ENCODE results near the gene DHRS4L2.
"Not testable (repeated sequence)": the region's sequence is repeated elsewhere in the genome, so short reads cannot be mapped to it uniquely, and the experiment has no call there.

The DHRS4L2 gene

DNA sequence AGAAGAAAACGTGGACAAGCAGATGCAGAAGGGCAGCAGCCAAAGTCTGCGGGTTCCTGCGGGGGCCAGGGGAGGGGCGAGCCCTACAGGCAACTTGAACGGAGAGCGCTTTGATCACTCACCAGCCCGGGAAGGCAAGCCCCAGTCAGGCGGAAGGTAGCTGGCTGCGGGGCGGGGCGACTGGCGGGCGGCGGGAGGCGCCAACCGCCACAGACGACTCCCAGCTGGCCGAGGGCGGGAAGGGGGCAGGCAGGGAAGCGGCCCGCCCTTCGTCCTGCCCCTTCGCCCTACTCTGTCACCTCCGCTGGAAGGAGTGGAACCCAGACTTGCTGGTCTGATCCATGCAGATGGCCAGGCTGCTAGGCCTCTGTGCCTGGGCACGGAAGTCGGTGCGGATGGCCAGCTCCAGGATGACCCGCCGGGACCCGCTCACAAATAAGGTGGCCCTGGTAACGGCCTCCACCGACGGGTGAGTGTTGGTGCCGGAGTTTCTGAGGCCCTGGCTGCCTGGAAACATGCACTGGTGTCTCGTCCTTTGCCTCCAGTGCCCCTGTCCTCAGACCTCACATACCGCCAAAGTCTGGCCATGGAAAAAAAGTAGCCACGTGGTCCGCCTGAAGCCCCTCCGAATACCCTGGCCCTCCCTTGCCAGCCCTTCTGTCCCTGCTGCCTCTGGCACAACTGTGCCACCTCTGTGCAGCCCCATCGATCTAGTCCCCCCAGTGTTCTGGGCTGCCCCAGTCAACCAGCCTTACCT, at the start of gene DHRS4L2:
TSS of gene DHRS4L2 (plus strand) at position 323 of the 757 bp plus-strand sequence. CDS start at position 342, 19 bp downstream.
- intact Hi-C loops (cut with micrococcal nuclease), result loop anchor here (5.0 kb wide), 1 partner anchor 49 kb away; no protein-coding TSS in a partner anchor
- peaks cover 78% of the 10 kb centered on the region for H3K4me1 Mint-ChIP-seq (ENCODE audit: low read depth)
- H3K27ac Mint-ChIP-seq, result peak within 1 kb of the TSS; percentile 95
- peak within 1 kb of the TSS; percentile 86 for H3K4me3 Mint-ChIP-seq
- not testable (repeated sequence) for H3K27me3 Mint-ChIP-seq, H3K9me3 Mint-ChIP-seq
- H3K36me3 Mint-ChIP-seq (ENCODE audit: low read depth), result peaks cover 22% of the 10 kb centered on the region

DNA sequence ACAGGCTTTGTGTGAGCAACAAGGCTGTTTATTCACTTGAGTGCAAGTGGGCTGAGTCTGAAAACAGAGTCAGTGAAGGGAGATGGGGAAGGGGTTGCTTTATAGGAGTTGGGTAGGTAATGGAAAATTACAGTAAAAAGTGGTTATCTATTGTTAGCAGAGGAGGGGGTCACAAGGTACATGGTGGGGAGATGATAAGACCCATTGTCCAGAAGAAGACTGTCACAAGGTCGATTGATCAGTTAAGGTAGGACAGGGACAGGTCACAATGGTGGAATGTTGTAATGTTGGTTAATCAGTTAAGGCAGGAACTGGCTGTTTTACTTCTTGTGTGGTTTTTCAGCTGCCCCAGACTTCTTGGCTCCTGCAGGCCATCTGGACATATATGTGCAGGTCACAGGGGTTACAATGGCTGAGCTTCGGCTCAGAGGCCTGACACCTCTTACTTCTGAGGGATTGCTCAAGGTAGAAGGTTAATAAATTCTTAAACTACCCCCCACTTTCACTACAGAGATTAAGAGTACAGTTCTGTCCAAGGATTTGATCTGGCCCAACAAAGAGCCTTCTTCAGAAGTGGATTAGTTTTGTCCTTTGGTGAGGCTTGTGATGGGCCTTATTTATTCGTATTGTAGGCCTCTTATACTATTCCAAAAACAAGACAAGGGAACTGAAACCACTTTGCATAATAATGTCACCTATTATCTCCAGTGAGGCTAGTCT, 49.0 kb upstream of the DHRS4L2 start:
- Mint-ChIP-seq H3K9me3 (no peaks in the 10 kb centered on the region), H3K4me3 (no peak overlapping the region), H3K27me3 (peaks cover 3% of the 10 kb centered on the region), H3K27ac (no peak overlapping the region), H3K4me1 (ENCODE audit: low read depth) (no peaks in the 10 kb centered on the region), H3K36me3 (ENCODE audit: low read depth) (peaks cover 17% of the 10 kb centered on the region)
- intact Hi-C loops (cut with micrococcal nuclease), result no loop called here

DNA sequence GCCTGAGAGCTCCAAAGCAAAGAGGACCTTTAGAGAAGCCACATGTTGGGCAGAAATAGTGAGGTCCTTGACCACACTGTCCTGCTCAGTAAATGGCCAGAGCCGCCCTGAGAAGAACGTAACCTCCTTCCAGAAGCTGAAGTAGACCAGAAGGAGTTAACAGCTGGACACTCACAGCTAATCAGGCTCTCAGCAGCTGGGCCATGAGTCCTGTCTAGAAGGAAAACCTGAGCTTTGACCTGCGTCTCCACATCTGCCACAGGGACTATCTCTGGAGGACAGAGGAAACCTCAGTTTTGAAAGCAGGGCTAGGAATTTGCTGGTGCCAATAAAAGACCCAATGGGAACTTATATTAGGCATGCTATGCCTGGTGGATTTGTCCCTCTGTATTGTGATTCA, 47.5 kb upstream of the DHRS4L2 start:
- H3K36me3 Mint-ChIP-seq (ENCODE audit: low read depth), result peaks cover 17% of the 10 kb centered on the region
- H3K27ac Mint-ChIP-seq, result no peak overlapping the region
- peaks cover 2% of the 10 kb centered on the region for H3K4me1 Mint-ChIP-seq (ENCODE audit: low read depth)
- intact Hi-C loops (cut with micrococcal nuclease), result no loop called here
- H3K27me3 Mint-ChIP-seq, result peaks cover 1% of the 10 kb centered on the region
- H3K4me3 Mint-ChIP-seq, result no peak overlapping the region
- H3K9me3 Mint-ChIP-seq, result no peaks in the 10 kb centered on the region

DNA sequence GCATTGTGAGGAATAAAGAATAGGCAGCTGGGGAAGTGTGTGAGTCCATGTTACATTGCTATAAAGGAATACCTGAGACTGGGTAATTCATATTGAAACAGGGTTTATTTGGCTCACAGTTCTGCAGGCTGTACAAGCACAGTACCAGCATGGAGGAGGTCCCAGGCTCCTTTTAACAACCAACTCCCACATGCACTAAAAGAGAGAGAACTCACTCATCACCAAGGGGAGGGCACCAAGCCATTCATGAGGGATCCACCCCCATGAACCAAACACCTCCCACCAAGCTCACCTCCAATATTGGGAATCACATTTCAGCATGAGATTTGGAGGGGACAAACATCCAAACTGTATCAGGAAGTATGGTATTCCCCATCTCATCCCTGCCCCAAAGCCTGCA, 47.1 kb upstream of the DHRS4L2 start:
- intact Hi-C loops (cut with micrococcal nuclease), result no loop called here
- Mint-ChIP-seq H3K9me3 (no peaks in the 10 kb centered on the region), H3K27me3 (no peaks in the 10 kb centered on the region), H3K4me1 (ENCODE audit: low read depth) (peaks cover 5% of the 10 kb centered on the region), H3K36me3 (ENCODE audit: low read depth) (peaks cover 17% of the 10 kb centered on the region), H3K4me3 (no peak overlapping the region), H3K27ac (no peak overlapping the region)

DNA sequence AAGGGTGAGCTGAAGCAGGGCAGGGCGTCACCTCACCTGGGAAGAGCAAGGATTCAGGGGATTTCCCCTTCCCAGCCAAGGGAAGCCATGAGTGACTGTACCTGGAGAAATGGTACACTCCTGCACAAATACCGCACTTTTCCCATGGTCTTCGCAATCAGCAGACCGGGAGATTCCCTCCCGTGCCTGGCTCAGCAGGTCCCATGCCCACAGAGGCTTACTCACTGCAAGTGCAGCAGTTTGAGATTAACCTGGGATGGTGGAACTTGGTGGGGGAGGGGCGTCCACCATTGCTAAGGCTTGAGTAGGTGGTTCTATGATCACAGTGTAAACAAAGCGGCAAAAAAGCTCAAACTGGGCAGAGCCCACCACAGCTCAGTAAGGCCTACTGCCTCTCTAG, 46.1 kb upstream of the DHRS4L2 start:
- no peak overlapping the region for H3K4me3 Mint-ChIP-seq
- H3K9me3 Mint-ChIP-seq, result no peaks in the 10 kb centered on the region

DNA sequence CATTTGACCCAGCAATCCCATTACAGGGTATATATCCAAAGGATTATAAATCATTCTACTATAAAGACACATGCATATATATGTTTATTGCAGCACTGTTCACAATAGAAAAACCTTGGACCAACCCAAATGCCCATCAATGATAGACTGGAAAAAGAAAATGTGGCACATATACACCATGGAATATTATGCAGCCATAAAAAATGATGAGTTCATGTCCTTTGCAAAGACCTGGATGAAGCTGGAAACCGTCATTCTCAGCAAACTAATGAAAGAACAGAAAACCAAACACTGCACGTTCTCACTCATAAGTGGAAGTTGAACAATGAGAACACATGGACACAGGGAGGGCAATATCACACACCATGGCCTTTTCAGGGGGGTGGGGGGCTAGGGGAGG, 39.7 kb upstream of the DHRS4L2 start:
- H3K27ac Mint-ChIP-seq; H3K9me3 Mint-ChIP-seq; intact Hi-C loops (cut with micrococcal nuclease); H3K4me3 Mint-ChIP-seq; H3K27me3 Mint-ChIP-seq: not testable (repeated sequence)
- Mint-ChIP-seq H3K4me1 (ENCODE audit: low read depth) (peaks cover 38% of the 10 kb centered on the region), H3K36me3 (ENCODE audit: low read depth) (peaks cover 21% of the 10 kb centered on the region)

More for the DNA sequence above, 46.1 kb upstream of the DHRS4L2 start:
- H3K27ac Mint-ChIP-seq, result no peak overlapping the region
- intact Hi-C loops (cut with micrococcal nuclease), result no loop called here
- peaks cover 17% of the 10 kb centered on the region for H3K36me3 Mint-ChIP-seq (ENCODE audit: low read depth)
- no peaks in the 10 kb centered on the region for H3K27me3 Mint-ChIP-seq
- peaks cover 10% of the 10 kb centered on the region for H3K4me1 Mint-ChIP-seq (ENCODE audit: low read depth)

DNA sequence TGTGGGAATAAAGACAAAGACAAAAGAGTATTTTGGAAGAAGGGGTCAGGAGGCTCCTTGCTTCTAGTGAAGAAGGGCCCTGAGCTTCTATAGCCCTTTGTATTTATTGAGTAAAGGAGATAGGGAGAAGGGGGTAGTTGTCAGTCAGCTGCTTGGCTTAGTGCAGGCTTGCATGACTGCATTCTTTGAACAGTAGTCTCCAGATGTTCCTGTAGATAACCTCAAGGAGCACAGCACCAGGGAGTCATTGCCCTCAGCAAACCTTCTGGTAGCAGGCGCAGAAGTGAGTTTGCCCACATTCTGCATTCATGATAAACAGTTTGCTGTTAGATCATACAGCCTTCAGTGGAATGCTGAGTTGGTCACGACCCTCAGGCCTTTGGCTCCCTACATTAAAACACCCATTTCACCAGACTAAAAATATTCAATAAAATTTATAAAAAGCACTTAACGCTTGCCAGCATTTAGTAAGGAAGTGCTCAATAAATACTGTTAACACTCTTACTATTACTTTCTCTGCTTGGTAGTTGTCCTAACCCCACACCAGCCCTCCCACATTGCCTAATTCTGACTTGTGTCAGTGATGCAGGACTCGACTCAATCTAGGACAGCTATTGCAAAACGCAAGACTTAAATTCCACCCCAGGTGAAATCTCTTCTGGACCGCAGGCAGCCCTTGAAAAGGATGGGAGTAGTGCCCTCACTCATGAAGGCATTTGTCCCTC, 38.2 kb upstream of the DHRS4L2 start:
- Mint-ChIP-seq H3K4me1 (ENCODE audit: low read depth) (peaks cover 51% of the 10 kb centered on the region), H3K4me3 (no peak overlapping the region), H3K27ac (no peak overlapping the region), H3K9me3 (peaks cover 8% of the 10 kb centered on the region), H3K27me3 (no peaks in the 10 kb centered on the region), H3K36me3 (ENCODE audit: low read depth) (peaks cover 36% of the 10 kb centered on the region)
- intact Hi-C loops (cut with micrococcal nuclease), result no loop called here

DNA sequence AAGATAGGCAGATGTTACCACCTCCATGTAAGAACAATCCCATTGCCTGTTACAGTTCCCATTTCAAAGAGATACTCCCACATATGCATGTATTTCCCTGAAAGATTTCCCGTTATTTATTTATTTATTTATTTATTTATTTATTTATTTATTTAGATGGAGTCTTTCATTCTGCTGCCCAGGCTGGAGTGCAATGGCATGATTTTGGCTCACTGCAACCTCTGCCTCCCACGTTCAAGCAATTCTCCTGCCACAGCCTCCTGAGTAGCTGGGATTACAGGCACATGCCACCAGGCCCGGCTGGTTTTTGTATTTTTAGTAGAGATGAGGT, 37.6 kb upstream of the DHRS4L2 start:
- H3K27ac Mint-ChIP-seq; H3K9me3 Mint-ChIP-seq; H3K27me3 Mint-ChIP-seq; H3K4me3 Mint-ChIP-seq; intact Hi-C loops (cut with micrococcal nuclease): not testable (repeated sequence)
- H3K36me3 Mint-ChIP-seq (ENCODE audit: low read depth), result peaks cover 41% of the 10 kb centered on the region
- H3K4me1 Mint-ChIP-seq (ENCODE audit: low read depth), result peaks cover 55% of the 10 kb centered on the region

DNA sequence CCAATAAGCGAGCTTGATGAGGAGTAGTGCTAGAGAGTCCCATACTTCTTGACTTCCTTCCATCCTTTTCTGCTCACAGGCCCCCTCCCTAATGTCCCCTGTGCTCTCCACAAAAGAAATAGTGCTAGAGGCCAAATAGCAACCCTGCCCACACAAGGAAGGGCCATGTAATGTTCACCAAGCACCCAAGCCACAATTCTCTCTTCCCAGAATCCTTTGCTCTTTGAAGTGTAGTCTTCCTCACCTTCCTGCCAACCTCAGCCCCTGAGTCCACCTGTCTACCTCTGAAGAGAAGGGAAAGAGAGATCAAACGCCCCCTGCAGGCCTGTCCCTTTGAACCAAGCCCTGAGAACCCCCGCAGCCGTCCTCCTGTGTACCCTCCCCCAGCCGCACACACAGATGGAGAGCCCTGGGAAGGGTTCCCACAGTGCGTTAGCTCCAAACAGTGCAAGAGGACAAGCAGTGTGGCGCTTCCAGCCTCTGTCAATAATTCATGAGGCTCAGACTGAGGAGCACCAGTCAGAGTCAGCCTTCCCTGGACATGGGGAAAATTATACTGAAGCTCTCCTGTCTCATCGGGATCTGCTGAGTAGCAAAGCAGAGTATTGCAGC, 37.0 kb upstream of the DHRS4L2 start:
- Mint-ChIP-seq H3K4me3 (no peak overlapping the region), H3K9me3 (peaks cover 8% of the 10 kb centered on the region), H3K4me1 (ENCODE audit: low read depth) (peaks cover 55% of the 10 kb centered on the region), H3K36me3 (ENCODE audit: low read depth) (peaks cover 47% of the 10 kb centered on the region), H3K27me3 (no peaks in the 10 kb centered on the region), H3K27ac (no peak overlapping the region)
- intact Hi-C loops (cut with micrococcal nuclease), result no loop called here

DNA sequence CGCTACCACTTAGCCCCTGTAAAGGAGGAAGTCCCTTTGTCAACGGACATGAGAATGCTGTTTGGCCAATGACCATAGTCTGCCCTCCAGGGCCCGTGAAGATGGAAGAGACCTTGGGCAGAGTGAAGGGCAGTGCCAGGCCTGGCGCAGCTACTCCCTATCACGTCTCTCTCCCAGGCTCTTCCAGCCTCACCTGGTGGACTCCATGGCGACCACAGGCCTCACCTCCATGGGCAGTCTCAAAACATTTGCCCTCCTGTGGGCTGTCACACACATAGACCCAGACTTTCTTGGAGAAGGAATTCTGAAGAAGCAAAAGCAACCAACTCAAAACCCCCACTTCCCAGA, 35.6 kb upstream of the DHRS4L2 start:
- intact Hi-C loops (cut with micrococcal nuclease); H3K27me3 Mint-ChIP-seq; H3K9me3 Mint-ChIP-seq: not testable (repeated sequence)
- Mint-ChIP-seq H3K36me3 (ENCODE audit: low read depth) (peaks cover 57% of the 10 kb centered on the region), H3K27ac (peak overlapping the region; percentile 86), H3K4me1 (ENCODE audit: low read depth) (peaks cover 54% of the 10 kb centered on the region), H3K4me3 (peak overlapping the region; percentile 85)

DNA sequence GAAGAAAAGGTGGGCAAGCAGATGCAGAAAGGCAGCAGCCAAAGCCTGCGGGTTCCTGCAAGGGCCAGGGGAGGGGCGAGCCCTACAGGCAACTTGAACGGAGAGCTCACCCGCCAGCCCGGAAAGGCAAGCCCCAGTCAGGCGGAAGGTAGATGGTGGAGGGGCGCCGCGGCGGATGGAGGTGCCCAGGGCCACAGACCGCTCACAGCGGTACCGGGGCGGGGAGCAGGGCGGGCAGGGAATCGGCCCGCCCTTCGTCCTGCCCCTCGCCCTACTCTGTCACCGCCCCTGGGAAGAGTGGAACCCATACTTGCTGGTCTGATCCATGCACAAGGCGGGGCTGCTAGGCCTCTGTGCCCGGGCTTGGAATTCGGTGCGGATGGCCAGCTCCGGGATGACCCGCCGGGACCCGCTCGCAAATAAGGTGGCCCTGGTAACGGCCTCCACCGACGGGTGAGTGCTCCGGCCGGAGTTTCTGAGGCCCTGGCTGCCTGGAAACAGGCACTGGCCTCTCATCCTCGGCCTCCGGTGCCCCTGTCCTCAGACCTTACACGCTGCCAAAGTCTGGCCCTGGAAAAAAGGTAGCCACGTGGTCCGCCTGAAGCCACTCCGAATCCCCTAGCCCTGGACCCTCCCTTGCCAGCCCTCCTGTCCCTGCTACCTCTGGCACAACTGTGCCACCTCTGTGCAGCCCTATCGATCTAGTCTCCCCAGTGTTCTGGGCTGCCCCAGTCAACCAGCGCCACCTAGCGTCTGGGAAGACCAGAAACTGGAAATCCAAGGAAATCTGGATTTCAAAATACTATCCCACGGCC, 35.1 kb upstream of the DHRS4L2 start, which contains the start of gene DHRS4:
TSS of gene DHRS4 (plus strand) at position 307 of the 815 bp plus-strand sequence. CDS start at position 326, 19 bp downstream.
- H3K27me3 Mint-ChIP-seq, result no peaks in the 10 kb centered on the region
- H3K27ac Mint-ChIP-seq, result peak within 1 kb of the TSS; percentile 86
- peaks cover 57% of the 10 kb centered on the region for H3K4me1 Mint-ChIP-seq (ENCODE audit: low read depth)
- H3K4me3 Mint-ChIP-seq, result peak within 1 kb of the TSS; percentile 85
- peaks cover 60% of the 10 kb centered on the region for H3K36me3 Mint-ChIP-seq (ENCODE audit: low read depth)
- intact Hi-C loops (cut with micrococcal nuclease), result no loop called here
- H3K9me3 Mint-ChIP-seq, result peaks cover 8% of the 10 kb centered on the region

DNA sequence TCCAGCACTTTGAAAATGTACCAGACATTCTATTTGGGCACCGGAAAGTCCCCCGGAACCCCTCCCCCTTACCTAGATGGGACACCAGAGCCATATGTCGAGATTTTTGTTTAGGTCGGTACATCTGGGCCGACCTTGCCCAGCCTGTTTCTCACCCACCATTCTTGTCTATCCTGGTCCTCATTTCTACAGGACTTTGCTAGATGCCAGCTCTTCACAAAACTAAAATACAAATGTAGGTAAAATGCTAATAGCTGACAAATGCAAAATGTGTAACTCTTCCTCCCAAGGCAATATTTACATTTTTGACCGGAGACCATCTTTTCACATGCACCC, 34.5 kb upstream of the DHRS4L2 start:
- peaks cover 63% of the 10 kb centered on the region for H3K4me1 Mint-ChIP-seq (ENCODE audit: low read depth)
- H3K9me3 Mint-ChIP-seq; H3K27me3 Mint-ChIP-seq; intact Hi-C loops (cut with micrococcal nuclease): not testable (repeated sequence)
- H3K4me3 Mint-ChIP-seq, result peak overlapping the region; percentile 85
- peak overlapping the region; percentile 86 for H3K27ac Mint-ChIP-seq
- peaks cover 66% of the 10 kb centered on the region for H3K36me3 Mint-ChIP-seq (ENCODE audit: low read depth)

DNA sequence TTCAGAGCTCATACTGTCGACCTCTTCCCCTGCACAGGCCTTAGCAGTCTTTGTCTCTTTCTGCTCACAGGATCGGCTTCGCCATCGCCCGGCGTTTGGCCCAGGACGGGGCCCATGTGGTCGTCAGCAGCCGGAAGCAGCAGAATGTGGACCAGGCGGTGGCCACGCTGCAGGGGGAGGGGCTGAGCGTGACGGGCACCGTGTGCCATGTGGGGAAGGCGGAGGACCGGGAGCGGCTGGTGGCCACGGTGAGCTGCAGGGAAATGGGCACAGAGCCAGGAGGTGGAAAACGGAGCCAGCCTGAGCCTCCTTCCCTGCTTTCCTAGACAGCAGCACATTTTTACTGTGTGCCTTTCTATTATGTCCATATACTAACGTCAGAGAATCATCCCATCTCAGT, 33.8 kb upstream of the DHRS4L2 start:
- H3K9me3 Mint-ChIP-seq; H3K4me3 Mint-ChIP-seq; H3K27me3 Mint-ChIP-seq; intact Hi-C loops (cut with micrococcal nuclease); H3K27ac Mint-ChIP-seq: not testable (repeated sequence)
- Mint-ChIP-seq H3K4me1 (ENCODE audit: low read depth) (peaks cover 62% of the 10 kb centered on the region), H3K36me3 (ENCODE audit: low read depth) (peaks cover 72% of the 10 kb centered on the region)

All from dendritic cell treated with granulocyte-macrophage colony-stimulating factor and Interleukin-4, amounts not matched to agents 40 ng/mL and 50 ng/mL, for 4 days (primary cell).